Endothelial cell of umbilical vein (primary cell): ENCODE measurements around the gene CACNA1C. TPM values are rescaled to one million over a fixed set of nuclear protein-coding genes. Genes with fewer than 3 reads are reported as not detected.

Source experiments
- BruUV-seq: library from RNA; stranded (reverse); fragments of 400-500 nt; replicated peaks from 2 replicates; lab custom pipeline; 2021; lab: Mats Ljungman, UMichigan
- CTCF ChIA-PET: fragments of 300-600, 350-600 bp; sonication (Branson Sonifier 250); formaldehyde crosslinking; loops from one replicate; lab custom pipeline; 2021; ENCODE audit warnings: antibody characterized with exemption, inconsistent platforms; lab: Charles Lee
- POLR2A ChIA-PET: fragments of 300-600, 350-600 bp; sonication (Branson Sonifier 250); formaldehyde crosslinking; loops from one replicate; lab custom pipeline; 2021; ENCODE audit warnings: antibody characterized with exemption, inconsistent platforms; lab: Charles Lee
- DNase-seq: peaks from one replicate; pipeline ENCODE4 v3.0.0-alpha.2; 2011; ENCODE audit warnings: low read depth, low spot score
- FAIRE-seq: peaks from 2 replicates; lab custom pipeline; 2011; peaks lifted over from hg19 to GRCh38; lab: Jason Lieb, UNC
- H2AFZ ChIP-seq: 2 replicates; pipeline ENCODE4 v1.6.0; 2012; ENCODE audit warnings: low read depth, low read length, control low read depth, inconsistent platforms
- H3K27ac ChIP-seq: 2 replicates; pipeline ENCODE4 v1.5.1; 2011; ENCODE audit warnings: low read depth, mild to moderate bottlenecking, control low read depth, low read length, moderate library complexity; ENCODE audit not compliant: insufficient read depth
- H3K27me3 ChIP-seq, 2 experiments: 2 replicates each; pipeline versions ENCODE4 v1.6.0 to v1.6.1; 2011; ENCODE audit warnings: low read length in 2 of 2, mixed read lengths in 1 of 2; ENCODE audit not compliant: control insufficient read depth in 2 of 2, insufficient read depth in 2 of 2
- H3K36me3 ChIP-seq, 2 experiments: 2 replicates in 1 of 2; 3 replicates in 1 of 2; pipeline ENCODE4 v1.5.1; 2011; ENCODE audit warnings: low read length in 2 of 2, mild to moderate bottlenecking in 1 of 2, moderate library complexity in 1 of 2; ENCODE audit not compliant: control insufficient read depth in 2 of 2, insufficient read depth in 2 of 2; ENCODE audit errors: extremely low read depth in 1 of 2
- H3K4me1 ChIP-seq: 3 replicates; pipeline ENCODE4 v1.5.1; 2011; ENCODE audit warnings: mild to moderate bottlenecking, low read length; ENCODE audit not compliant: control insufficient read depth, insufficient read depth; ENCODE audit errors: extremely low read depth
- H3K4me2 ChIP-seq: 2 replicates; pipeline ENCODE4 v1.6.1; 2011; ENCODE audit warnings: low read length, control low read depth, mixed read lengths; ENCODE audit not compliant: insufficient read depth
- H3K4me3 ChIP-seq, 3 experiments: fragments of 200-600 bp in 1 of 3; sonication (generic), shearing (Covaris generic) in 1 of 3; replicated peaks in 1 of 3; 2 replicates each; pipeline ENCODE4 v1.5.1; 2011 to 2016; ENCODE audit warnings: control low read depth in 3 of 3, low read length in 3 of 3, mild to moderate bottlenecking in 2 of 3, inconsistent platforms in 1 of 3, low read depth in 1 of 3, moderate library complexity in 1 of 3; ENCODE audit not compliant: insufficient read depth in 1 of 3
- H3K79me2 ChIP-seq: 2 replicates; pipeline ENCODE4 v1.6.0; 2012; ENCODE audit warnings: low read length, inconsistent platforms; ENCODE audit not compliant: control insufficient read depth, insufficient read depth
- H3K9ac ChIP-seq: replicated peaks from 2 replicates; pipeline ENCODE3; 2011; ENCODE audit warnings: low read length, control low read depth; ENCODE audit not compliant: insufficient read depth; ENCODE audit errors: extremely low read depth
- H3K9me1 ChIP-seq: replicated peaks from 3 replicates; pipeline ENCODE4 v1.6.0; 2011; ENCODE audit warnings: mild to moderate bottlenecking, low read length; ENCODE audit not compliant: control insufficient read depth, insufficient read depth; ENCODE audit errors: extremely low read depth
- H3K9me3 ChIP-seq: replicated peaks from 2 replicates; pipeline ENCODE4 v1.5.1; 2012; ENCODE audit warnings: low read length, inconsistent platforms; ENCODE audit not compliant: control insufficient read depth, insufficient read depth
- H4K20me1 ChIP-seq: replicated peaks from 2 replicates; pipeline ENCODE3; 2011; ENCODE audit warnings: mild to moderate bottlenecking, low read length; ENCODE audit not compliant: control insufficient read depth, insufficient read depth; ENCODE audit errors: extremely low read depth
- CTCF ChIP-seq, 2 donors: IDR thresholded peaks; 1 replicate in 1 of 2; 2 replicates in 1 of 2; pipeline ENCODE4 v1.5.1; 2011; ENCODE audit warnings: low read length in 2 of 2, mild to moderate bottlenecking in 2 of 2, moderate library complexity in 2 of 2, control low read depth in 1 of 2, inconsistent platforms in 1 of 2, low read depth in 1 of 2; ENCODE audit not compliant: insufficient read depth in 1 of 2; ENCODE audit errors: extremely low read depth in 1 of 2
- EZH2 ChIP-seq: IDR thresholded peaks from 2 replicates; pipeline ENCODE4 v1.6.1; 2012; ENCODE audit warnings: borderline replicate concordance, low read depth, mild to moderate bottlenecking, moderate library complexity, low read length, inconsistent platforms; ENCODE audit not compliant: severe bottlenecking
- JUN ChIP-seq: IDR thresholded peaks from 2 replicates; pipeline ENCODE4 v1.6.1; 2011; ENCODE audit warnings: borderline replicate concordance, low read depth; ENCODE audit not compliant: insufficient read length, insufficient read depth
- POLR2A ChIP-seq: IDR thresholded peaks from 2 replicates; pipeline ENCODE4 v1.6.1; 2012; ENCODE audit warnings: low read depth, mild to moderate bottlenecking, control low read depth, low read length
- dilution Hi-C: fragments of 300-500 bp; cut with MboI; formaldehyde crosslinking; loops from one replicate; pipeline ENCODE4 v1.15.0; 2019; ENCODE audit warnings: low sequenced_read_pairs; ENCODE audit not compliant: extremely low pct_ligation_motif_present
- intact Hi-C: fragments of 100-400 bp; cut with micrococcal nuclease; formaldehyde crosslinking; loops from one replicate; pipeline ENCODE4 v1.10.0; 2022
- polyA plus RNA-seq, 4 experiments: library from polyadenylated mRNA; depleted of rRNA in 3 of 4; stranded (reverse) in 3 of 4; unstranded in 1 of 4; fragments of >200 nt; gene quantifications; 2 replicates each; pipeline versions ENCODE4 v1.2.1 to v1.2.3, GENCODE V29; 2011 to 2012; ENCODE audit warnings: missing spikeins in 1 of 4
- total RNA-seq: library from RNA; stranded (reverse); gene quantifications from 2 replicates; pipeline ENCODE4 v1.2.3, GENCODE V29; 2021

Gene CACNA1C
- total and polyA plus RNA-seq, 2 donors (not counting 3 experiments of a cell fraction or from before 2014, with no cell fraction given), result not detected

- no peaks in the 10 kb centered on the region for H3K9me3 ChIP-seq
- no peaks in the 10 kb centered on the region for H3K36me3 ChIP-seq
- no peaks in the 10 kb centered on the region for H3K79me2 ChIP-seq
- DNase-seq (no peak), FAIRE-seq (no peak)
- no peaks in the 10 kb centered on the region for H3K9me1 ChIP-seq
- ChIA-PET POLR2A (no interaction called here), CTCF (no interaction called here)
- dilution Hi-C loops (no loop called here), intact Hi-C loops (no loop called here)
- no peak for TF ChIP-seq JUN
- TF ChIP-seq EZH2, result no peak
- H3K27ac ChIP-seq, result no peak overlapping the region
- no peaks in the 10 kb centered on the region for H4K20me1 ChIP-seq
- no peak overlapping the region for H3K9ac ChIP-seq
- H3K4me1 ChIP-seq, result peaks cover 35% of the 10 kb centered on the region
- no peak overlapping the region for H3K4me3 ChIP-seq
- no peak overlapping the region for H3K4me2 ChIP-seq
- H3K27me3 ChIP-seq, result no peaks in the 10 kb centered on the region
- H2AFZ ChIP-seq, result no peak overlapping the region
- no TSS peak for BruUV-seq
These were observed 280.2 kb downstream of the CACNA1C start for GRCh38 chr12:2332947-2333346.

GRCh38 chr12:2333491-2334195, 280.9 kb downstream of the CACNA1C start:
- Histone ChIP-seq H3K4me3 (no peak overlapping the region), H3K9ac (no peak overlapping the region), H2AFZ (no peak overlapping the region), H3K4me2 (no peak overlapping the region), H3K79me2 (no peaks in the 10 kb centered on the region), H4K20me1 (no peaks in the 10 kb centered on the region), H3K9me3 (no peaks in the 10 kb centered on the region), H3K9me1 (no peaks in the 10 kb centered on the region), H3K27me3 (no peaks in the 10 kb centered on the region), H3K4me1 (peaks cover 35% of the 10 kb centered on the region), H3K27ac (no peak overlapping the region), H3K36me3 (no peaks in the 10 kb centered on the region)
- DNase-seq (no peak), FAIRE-seq (peak; percentile 8)
- TF ChIP-seq CTCF (IDR thresholded peaks at IDR 0.05; ENCODE audit: extremely low read depth in 1 of 2, insufficient read depth in 1 of 2, low read depth in 1 of 2, low read length in 2 of 2), result no peak
- TF ChIP-seq POLR2A, result no peak
- no peak for TF ChIP-seq JUN
- no TSS peak for BruUV-seq
- CTCF ChIA-PET, result no interaction called here
- dilution Hi-C loops, result no loop called here
- POLR2A ChIA-PET, result no interaction called here
- intact Hi-C loops, result no loop called here
